Raji (cell line): ENCODE results near the gene DBT.

Experiments used
- POLR2A ChIP-seq: IDR thresholded peaks from 2 replicates; pipeline ENCODE4 v1.6.1; 2011; ENCODE audit warnings: low read depth, low read length, control low read depth; ENCODE audit not compliant: insufficient read depth

The DBT gene

GRCh38 chr1:100261686-100262085, 12.1 kb upstream of the DBT start:
- no peak for TF ChIP-seq POLR2A

GRCh38 chr1:100253552-100253951, 3.9 kb upstream of the DBT start:
- TF ChIP-seq POLR2A = no peak

DNA sequence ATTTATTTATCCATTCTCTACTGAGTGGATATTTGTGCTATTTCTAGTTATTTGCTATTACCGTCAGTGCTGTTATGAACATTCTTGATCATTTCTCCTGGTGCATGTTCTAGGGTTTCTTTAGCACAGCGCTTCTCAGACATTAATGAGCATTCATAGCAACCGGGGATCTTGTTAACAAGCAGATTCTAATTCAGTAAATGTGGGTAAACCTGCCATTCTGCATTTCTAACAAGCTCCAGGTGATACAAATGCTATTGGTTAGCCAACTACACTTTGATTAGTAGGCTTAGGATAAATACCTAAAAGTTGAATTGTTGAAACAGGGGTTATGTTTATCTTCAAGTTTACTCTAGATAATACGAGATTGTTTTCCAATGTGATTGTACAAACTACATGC, 3.3 kb upstream of the DBT start:
- TF ChIP-seq POLR2A = no peak

DNA sequence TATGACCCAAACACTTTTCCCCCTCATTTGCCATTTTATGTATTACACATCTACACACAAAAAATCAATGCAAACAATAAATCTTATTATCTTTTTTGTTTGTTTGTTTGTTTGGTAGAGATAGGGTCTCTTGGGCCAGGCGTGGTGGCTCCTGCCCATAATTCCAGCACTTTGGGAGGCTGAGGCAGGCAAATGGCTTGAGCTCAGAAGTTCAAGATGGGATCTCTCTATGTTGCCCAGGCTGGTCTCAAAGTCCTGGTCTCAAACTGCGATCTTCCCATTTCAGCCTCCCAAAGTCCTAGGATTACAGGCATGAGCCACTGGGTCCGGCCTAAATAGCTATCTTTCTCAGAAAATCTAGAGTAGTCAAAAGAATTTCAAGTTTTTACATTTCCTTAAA, 1.2 kb upstream of the DBT start:
- no peak for TF ChIP-seq POLR2A

DNA sequence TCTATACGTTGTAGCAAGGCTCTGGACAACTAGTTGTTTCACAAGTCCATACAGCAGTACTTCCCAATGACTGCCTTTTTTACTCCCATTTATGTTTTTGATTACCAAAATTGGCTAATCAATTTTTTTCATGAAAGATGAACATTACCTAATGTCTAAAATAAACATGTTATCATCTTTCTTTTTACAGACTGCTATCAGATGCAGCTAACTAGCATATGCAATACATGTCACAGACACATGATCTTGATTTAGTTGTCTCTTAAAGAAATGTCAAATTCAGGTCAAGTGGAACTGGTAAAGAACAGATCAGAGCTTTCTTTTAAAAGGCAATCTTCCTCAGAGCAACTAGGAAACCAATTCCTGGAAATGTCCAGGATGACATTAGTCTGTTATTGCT, 630 bp upstream of the DBT start:
- TF ChIP-seq POLR2A = no peak

DNA sequence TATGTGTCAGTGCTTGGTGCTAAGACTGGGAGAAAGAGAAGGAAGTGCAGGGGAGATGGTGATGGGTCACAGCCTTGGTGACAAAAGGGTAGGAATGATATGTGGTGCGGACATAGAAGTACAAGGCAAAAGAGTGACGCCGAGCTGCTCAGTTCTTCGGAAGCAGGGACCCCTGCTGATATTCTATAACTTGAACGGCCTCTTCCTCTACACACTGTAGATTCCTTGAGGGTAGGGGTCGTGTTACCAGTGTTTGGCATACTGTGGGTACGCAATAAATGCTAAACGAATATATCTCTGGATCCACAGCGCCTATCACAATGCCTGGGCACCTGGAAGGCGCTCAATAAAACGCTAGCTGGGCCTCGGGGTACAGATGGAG, 488 bp downstream of the DBT start:
- TF ChIP-seq POLR2A = no peak

GRCh38 chr1:100246738-100247137, 2.9 kb downstream of the DBT start:
- no peak for TF ChIP-seq POLR2A

DNA sequence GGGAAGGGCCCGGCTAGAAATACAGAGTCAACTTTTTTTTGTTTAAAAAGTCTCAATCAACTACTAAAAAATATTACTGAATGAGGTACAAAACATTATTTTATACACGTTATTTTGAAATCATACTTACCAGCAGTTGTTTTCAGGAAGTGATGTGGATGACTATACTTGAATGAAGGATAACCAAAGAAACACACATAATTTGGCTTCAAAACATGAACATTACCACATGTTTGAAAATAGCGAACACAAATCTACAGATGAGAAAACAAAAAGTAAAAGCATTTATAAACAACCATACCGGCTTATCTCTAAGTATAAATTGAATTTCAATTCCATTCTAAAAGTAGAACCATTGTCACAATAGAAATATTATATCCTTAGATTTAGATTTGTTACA, 9.0 kb downstream of the DBT start:
- no peak for TF ChIP-seq POLR2A

GRCh38 chr1:100239961-100240360, 9.7 kb downstream of the DBT start:
- TF ChIP-seq POLR2A = no peak

GRCh38 chr1:100237091-100237490, 12.5 kb downstream of the DBT start:
- TF ChIP-seq POLR2A = no peak

DNA sequence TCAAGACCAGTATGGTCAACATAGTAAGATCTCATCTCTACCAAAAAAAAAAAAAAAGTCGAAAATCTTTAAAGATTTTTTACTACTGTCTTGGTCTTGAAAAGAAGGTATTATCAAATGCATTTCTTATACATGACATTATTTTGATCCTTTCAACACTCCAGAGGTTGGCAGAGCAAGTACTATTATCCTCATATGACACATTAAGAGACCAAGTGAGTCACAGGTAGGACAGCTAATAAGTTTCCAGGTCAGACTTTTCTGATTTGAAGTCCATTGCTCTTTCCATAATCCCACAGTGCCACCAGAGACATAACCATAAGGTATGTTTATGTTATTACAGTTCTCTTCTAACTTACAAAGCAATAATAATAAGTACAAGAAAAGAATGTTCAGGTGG, 15.2 kb downstream of the DBT start:
- TF ChIP-seq POLR2A = no peak

DNA sequence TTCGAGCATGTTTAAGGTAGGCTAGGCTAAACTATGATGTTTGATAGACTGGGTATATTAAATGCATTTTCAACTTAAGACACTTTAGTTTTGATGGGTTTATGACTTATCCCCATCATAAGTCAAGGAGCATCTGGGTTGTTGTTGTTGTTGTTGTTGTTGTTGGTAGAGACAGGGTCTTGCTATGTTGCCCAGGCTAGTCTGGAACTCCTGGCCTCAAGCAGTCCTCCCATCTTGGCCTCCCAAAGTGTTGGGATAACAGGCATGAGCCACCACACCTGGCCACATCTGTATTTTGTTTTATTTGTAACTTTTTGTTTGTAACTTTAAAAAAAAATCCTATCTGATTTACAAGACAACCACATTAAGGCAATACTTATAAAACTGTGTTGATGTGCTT, 17.5 kb downstream of the DBT start:
- no peak for TF ChIP-seq POLR2A

GRCh38 chr1:100231721-100232120, 17.9 kb downstream of the DBT start:
- TF ChIP-seq POLR2A = no peak

DNA sequence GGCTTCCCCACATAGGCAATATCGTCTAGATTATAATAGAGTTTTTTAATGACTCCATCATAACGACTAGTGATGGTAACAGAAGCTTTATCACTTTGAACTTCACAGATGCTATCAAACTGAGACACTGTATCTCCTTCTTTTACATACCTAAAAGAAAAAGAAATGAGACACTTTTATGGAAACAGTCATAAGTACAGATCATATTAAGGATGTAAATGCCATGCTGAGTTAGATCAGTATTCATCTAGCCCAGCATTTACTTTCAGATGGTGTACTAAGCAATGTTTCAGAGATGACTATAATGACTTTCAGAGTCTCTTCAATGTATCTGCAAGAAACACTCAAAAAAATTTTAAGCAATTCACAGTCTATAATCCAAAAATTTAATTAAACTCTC, 18.9 kb downstream of the DBT start:
- TF ChIP-seq POLR2A = no peak

- TF ChIP-seq POLR2A = no peak
Observed at GRCh38 chr1:100229681-100230443, 19.8 kb downstream of the DBT start.

- no peak for TF ChIP-seq POLR2A
Observed at GRCh38 chr1:100222428-100222827, 27.2 kb downstream of the DBT start.

DNA sequence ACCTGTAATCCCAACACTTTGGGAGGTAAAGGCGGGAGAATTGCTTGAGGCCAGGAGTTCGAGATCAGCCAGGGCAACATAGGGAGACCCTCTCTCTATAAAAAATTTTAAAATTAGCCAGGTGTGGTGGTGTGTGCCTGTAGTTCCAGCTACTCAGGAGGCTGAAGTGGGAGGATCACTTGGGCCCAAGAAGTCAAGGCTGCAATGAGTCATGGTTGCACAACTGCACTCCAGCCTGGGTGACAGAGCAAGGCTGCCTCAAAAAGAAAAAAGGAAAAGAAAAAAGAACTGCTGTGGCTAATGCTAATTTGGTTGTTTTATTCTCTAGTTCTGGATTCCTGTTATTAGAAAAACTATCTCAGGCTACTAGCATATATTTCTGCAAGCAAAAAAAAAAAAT, 29.8 kb downstream of the DBT start:
- TF ChIP-seq POLR2A = no peak
